PFSK-1 (cell line): ENCODE measurements around the gene SLC12A9.

Source experiments
- POLR2AphosphoS5 ChIP-seq: IDR thresholded peaks from 2 replicates; pipeline ENCODE4 v1.6.1; 2012; ENCODE audit warnings: low read depth, mild to moderate bottlenecking, control low read depth, low read length, moderate library complexity
- SIN3A ChIP-seq: IDR thresholded peaks from 2 replicates; pipeline ENCODE4 v1.6.1; 2012; ENCODE audit warnings: mild to moderate bottlenecking, low read length, moderate library complexity, borderline replicate concordance; ENCODE audit not compliant: insufficient read depth
- TAF1 ChIP-seq: IDR thresholded peaks from 2 replicates; pipeline ENCODE4 v1.6.1; 2012; ENCODE audit warnings: low read length, control low read depth, borderline replicate concordance; ENCODE audit not compliant: insufficient read depth
- TF ChIP-seq, protein P1 (sequence below), 2 experiments: IDR thresholded peaks; 2 replicates each; pipeline versions ENCODE4 v1.6.1 to v1.8.0; 2011 to 2012; ENCODE audit warnings: low read depth in 2 of 2, low read length in 2 of 2, control low read depth in 1 of 2, inconsistent platforms in 1 of 2, mild to moderate bottlenecking in 1 of 2, moderate library complexity in 1 of 2; ENCODE audit not compliant: insufficient read depth in 1 of 2

DNA sequence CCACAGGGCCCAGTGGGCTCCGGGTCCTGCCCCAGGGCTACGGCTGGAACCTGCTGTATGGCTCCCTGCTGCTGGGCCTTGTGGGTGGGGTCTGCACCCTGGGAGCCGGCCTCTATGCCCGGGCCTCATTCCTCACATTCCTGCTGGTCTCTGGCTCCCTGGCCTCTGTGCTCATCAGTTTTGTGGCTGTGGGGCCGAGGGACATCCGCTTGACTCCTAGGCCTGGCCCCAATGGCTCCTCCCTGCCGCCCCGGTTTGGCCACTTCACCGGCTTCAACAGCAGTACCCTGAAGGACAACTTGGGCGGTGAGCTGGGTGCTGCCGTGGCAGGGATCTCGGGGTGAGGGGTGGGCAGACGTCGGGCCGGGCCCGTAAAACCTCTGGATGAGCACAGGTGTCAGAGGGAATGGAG lies 4.4 kb downstream of the SLC12A9 start:
- no peak for TF ChIP-seq POLR2AphosphoS5
- TF ChIP-seq, protein P1, sequence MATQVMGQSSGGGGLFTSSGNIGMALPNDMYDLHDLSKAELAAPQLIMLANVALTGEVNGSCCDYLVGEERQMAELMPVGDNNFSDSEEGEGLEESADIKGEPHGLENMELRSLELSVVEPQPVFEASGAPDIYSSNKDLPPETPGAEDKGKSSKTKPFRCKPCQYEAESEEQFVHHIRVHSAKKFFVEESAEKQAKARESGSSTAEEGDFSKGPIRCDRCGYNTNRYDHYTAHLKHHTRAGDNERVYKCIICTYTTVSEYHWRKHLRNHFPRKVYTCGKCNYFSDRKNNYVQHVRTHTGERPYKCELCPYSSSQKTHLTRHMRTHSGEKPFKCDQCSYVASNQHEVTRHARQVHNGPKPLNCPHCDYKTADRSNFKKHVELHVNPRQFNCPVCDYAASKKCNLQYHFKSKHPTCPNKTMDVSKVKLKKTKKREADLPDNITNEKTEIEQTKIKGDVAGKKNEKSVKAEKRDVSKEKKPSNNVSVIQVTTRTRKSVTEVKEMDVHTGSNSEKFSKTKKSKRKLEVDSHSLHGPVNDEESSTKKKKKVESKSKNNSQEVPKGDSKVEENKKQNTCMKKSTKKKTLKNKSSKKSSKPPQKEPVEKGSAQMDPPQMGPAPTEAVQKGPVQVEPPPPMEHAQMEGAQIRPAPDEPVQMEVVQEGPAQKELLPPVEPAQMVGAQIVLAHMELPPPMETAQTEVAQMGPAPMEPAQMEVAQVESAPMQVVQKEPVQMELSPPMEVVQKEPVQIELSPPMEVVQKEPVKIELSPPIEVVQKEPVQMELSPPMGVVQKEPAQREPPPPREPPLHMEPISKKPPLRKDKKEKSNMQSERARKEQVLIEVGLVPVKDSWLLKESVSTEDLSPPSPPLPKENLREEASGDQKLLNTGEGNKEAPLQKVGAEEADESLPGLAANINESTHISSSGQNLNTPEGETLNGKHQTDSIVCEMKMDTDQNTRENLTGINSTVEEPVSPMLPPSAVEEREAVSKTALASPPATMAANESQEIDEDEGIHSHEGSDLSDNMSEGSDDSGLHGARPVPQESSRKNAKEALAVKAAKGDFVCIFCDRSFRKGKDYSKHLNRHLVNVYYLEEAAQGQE (IDR thresholded peaks at IDR 0.05; ENCODE audit: insufficient read depth in 1 of 2, low read depth in 2 of 2, low read length in 2 of 2): no peak
- TF ChIP-seq TAF1: no peak
- no peak for TF ChIP-seq SIN3A
